Loucy (cell line): Measurements from ENCODE around the gene BCAT1.

ENCODE experiments used
- H2AFZ ChIP-seq: fragments of 200-600 bp; sonication (generic); 2 replicates; pipeline ENCODE4 v1.6.0; 2016; ENCODE audit warnings: antibody characterized with exemption, mild to moderate bottlenecking, low read length, moderate library complexity
- H3F3A ChIP-seq: fragments of 200-600 bp; 2 replicates; pipeline ENCODE4 v1.6.0; 2016; ENCODE audit warnings: antibody characterized with exemption, low read depth, mild to moderate bottlenecking
- H3K27me3 ChIP-seq: fragments of 200-600 bp; sonication (generic); 2 replicates; pipeline ENCODE4 v1.6.1; 2014; ENCODE audit warnings: low read length, mild to moderate bottlenecking; ENCODE audit not compliant: insufficient read depth, poor library complexity, severe bottlenecking
- H3K36me3 ChIP-seq: fragments of 200-600 bp; sonication (generic); 2 replicates; pipeline ENCODE4 v1.6.1; 2016; ENCODE audit warnings: low read length; ENCODE audit not compliant: insufficient read depth
- H3K4me1 ChIP-seq: fragments of 200-600 bp; sonication (generic); 2 replicates; pipeline ENCODE4 v1.5.1; 2014; ENCODE audit warnings: low read length, mild to moderate bottlenecking; ENCODE audit not compliant: insufficient read depth, poor library complexity, severe bottlenecking
- H3K4me2 ChIP-seq: fragments of 200-600 bp; sonication (generic); 2 replicates; pipeline ENCODE4 v1.6.0; 2014; ENCODE audit warnings: antibody characterized with exemption, low read length, low read depth, mild to moderate bottlenecking; ENCODE audit not compliant: poor library complexity, severe bottlenecking
- H3K4me3 ChIP-seq: fragments of 200-600 bp; sonication (generic); 2 replicates; pipeline ENCODE4 v1.5.1; 2014; ENCODE audit warnings: low read length, mild to moderate bottlenecking, mixed read lengths; ENCODE audit not compliant: poor library complexity, severe bottlenecking
- H3K79me2 ChIP-seq: fragments of 200-600 bp; sonication (generic); 2 replicates; pipeline ENCODE4 v1.6.1; 2014; ENCODE audit warnings: low read length; ENCODE audit not compliant: insufficient read depth
- H3K9ac ChIP-seq: fragments of 200-600 bp; sonication (generic); 2 replicates; pipeline ENCODE4 v1.6.0; 2014; ENCODE audit warnings: mild to moderate bottlenecking, low read depth, low read length, moderate library complexity; ENCODE audit not compliant: poor library complexity, severe bottlenecking
- H3K9me2 ChIP-seq: fragments of 200-600 bp; sonication (generic); replicated peaks from 2 replicates; pipeline ENCODE4 v1.6.1; 2016; ENCODE audit warnings: low read depth, low read length, mixed read lengths
- H3K9me3 ChIP-seq: fragments of 200-600 bp; sonication (generic); 2 replicates; pipeline ENCODE4 v1.6.1; 2014; ENCODE audit warnings: mild to moderate bottlenecking, antibody characterized with exemption, low read length, low read depth; ENCODE audit not compliant: insufficient read depth
- H4K20me1 ChIP-seq: fragments of 200-600 bp; sonication (generic); 2 replicates; pipeline ENCODE4 v1.6.0; 2014; ENCODE audit warnings: antibody characterized with exemption, low read length, mild to moderate bottlenecking; ENCODE audit not compliant: insufficient read depth, poor library complexity, severe bottlenecking
- EZH2phosphoT487 ChIP-seq: fragments of 200-600 bp; IDR thresholded peaks from 2 replicates; pipeline ENCODE4 v1.6.1; 2018; ENCODE audit warnings: antibody characterized with exemption, mild to moderate bottlenecking, moderate library complexity, borderline replicate concordance
- TF ChIP-seq, protein P1 (sequence below): fragments of 200-600 bp; sonication (generic); conservative IDR thresholded peaks from 2 replicates; pipeline ENCODE4 v1.5.1; 2014; ENCODE audit warnings: mild to moderate bottlenecking, antibody characterized with exemption, low read length

BCAT1 gene

DNA sequence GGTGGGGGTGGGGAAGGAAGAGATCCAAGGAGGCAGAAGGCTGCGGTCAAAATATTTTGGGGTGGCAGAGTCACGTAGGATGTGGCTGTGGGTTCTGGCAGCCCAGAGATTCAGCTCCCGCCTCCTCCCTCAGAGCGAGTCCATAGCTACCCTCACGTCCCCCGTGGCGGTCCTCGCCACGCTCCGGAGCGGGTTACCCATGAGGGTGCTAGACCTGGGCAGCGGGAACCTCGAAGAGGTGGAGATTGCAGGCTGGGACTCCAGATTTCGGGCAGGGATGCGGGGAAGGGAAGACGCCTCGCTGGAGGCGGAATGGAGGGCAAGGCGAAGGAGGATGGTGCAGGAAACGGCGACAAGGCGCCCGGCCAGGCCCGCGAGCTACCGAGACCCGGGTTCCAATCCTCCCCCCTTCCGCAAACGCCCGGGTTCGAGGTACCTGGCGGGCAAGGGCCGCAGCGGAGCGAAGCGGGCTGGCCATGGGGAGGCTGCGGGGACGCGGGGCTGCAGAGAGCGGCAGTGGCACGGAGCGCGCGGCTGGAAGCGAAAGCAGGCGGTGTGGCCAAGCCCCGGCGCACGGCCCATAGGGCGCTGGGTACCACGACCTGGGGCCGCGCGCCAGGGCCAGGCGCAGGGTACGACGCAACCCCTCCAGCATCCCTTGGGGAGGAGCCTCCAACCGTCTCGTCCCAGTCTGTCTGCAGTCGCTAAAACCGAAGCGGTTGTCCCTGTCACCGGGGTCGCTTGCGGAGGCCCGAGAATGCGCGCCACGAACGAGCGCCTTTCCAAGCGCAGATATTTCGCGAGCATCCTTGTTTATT is 46.2 kb downstream of the BCAT1 start:
- Histone ChIP-seq H3K36me3 (peaks cover 15% of the 10 kb centered on the region; the same call in 1 of the 2 replicates), H4K20me1 (peaks cover 25% of the 10 kb centered on the region), H3K4me2 (peak overlapping the region; percentile 92), H3K4me1 (peaks cover 54% of the 10 kb centered on the region), H3K9ac (peak overlapping the region; percentile 77), H3K79me2 (peaks cover 88% of the 10 kb centered on the region), H3K9me3 (no peaks in the 10 kb centered on the region), H2AFZ (peak overlapping the region; percentile 49), H3K27me3 (no peaks in the 10 kb centered on the region), H3K4me3 (peak overlapping the region; percentile 87), H3F3A (peaks cover 2% of the 10 kb centered on the region; the same call in 1 of the 2 replicates), H3K9me2 (no peaks in the 10 kb centered on the region)
- TF ChIP-seq EZH2phosphoT487: no peak
- TF ChIP-seq, protein P1, sequence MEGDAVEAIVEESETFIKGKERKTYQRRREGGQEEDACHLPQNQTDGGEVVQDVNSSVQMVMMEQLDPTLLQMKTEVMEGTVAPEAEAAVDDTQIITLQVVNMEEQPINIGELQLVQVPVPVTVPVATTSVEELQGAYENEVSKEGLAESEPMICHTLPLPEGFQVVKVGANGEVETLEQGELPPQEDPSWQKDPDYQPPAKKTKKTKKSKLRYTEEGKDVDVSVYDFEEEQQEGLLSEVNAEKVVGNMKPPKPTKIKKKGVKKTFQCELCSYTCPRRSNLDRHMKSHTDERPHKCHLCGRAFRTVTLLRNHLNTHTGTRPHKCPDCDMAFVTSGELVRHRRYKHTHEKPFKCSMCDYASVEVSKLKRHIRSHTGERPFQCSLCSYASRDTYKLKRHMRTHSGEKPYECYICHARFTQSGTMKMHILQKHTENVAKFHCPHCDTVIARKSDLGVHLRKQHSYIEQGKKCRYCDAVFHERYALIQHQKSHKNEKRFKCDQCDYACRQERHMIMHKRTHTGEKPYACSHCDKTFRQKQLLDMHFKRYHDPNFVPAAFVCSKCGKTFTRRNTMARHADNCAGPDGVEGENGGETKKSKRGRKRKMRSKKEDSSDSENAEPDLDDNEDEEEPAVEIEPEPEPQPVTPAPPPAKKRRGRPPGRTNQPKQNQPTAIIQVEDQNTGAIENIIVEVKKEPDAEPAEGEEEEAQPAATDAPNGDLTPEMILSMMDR: no peak

- Histone ChIP-seq H4K20me1 (peaks cover 25% of the 10 kb centered on the region), H3K9me3 (no peaks in the 10 kb centered on the region), H3K4me3 (peak overlapping the region; percentile 87), H2AFZ (peak overlapping the region; percentile 17), H3K36me3 (peaks cover 14% of the 10 kb centered on the region; the same call in 1 of the 2 replicates), H3K27me3 (no peaks in the 10 kb centered on the region), H3K79me2 (peaks cover 91% of the 10 kb centered on the region), H3K9me2 (no peaks in the 10 kb centered on the region), H3F3A (peaks cover 2% of the 10 kb centered on the region; the same call in 1 of the 2 replicates), H3K9ac (peak overlapping the region; percentile 77), H3K4me1 (peaks cover 62% of the 10 kb centered on the region), H3K4me2 (peak overlapping the region; percentile 92)
- TF ChIP-seq, protein P1: no peak
- TF ChIP-seq EZH2phosphoT487: no peak
These were observed 47.1 kb downstream of the BCAT1 start for GRCh38 chr12:24901576-24902461.

GRCh38 chr12:24900196-24900595 is 48.7 kb downstream of the BCAT1 start:
- TF ChIP-seq EZH2phosphoT487: no peak
- TF ChIP-seq, protein P1: no peak
- Histone ChIP-seq H3K9me3 (no peaks in the 10 kb centered on the region), H3K79me2 (peaks cover 87% of the 10 kb centered on the region), H3F3A (peaks cover 2% of the 10 kb centered on the region; the same call in 1 of the 2 replicates), H3K4me1 (peaks cover 60% of the 10 kb centered on the region), H3K9ac (no peak overlapping the region), H3K4me2 (peak overlapping the region; percentile 92), H3K27me3 (no peaks in the 10 kb centered on the region), H2AFZ (no peak overlapping the region), H3K4me3 (peak overlapping the region; percentile 22), H3K36me3 (peaks cover 14% of the 10 kb centered on the region; the same call in 1 of the 2 replicates), H4K20me1 (peaks cover 25% of the 10 kb centered on the region), H3K9me2 (no peaks in the 10 kb centered on the region)
